OCI-LY3 (cell line): Measurements from ENCODE around the gene CPT2.

Experiments
- H2AFZ ChIP-seq: fragments of 200-600, 300-600 bp; shearing (Covaris generic); 2 replicates; pipeline ENCODE4 v1.6.0; 2014; ENCODE audit warnings: antibody characterized with exemption, low read depth, low read length
- H3K27ac ChIP-seq: fragments of 200-600, 300-600 bp; sonication (generic); 2 replicates; pipeline ENCODE4 v1.5.1; 2014; ENCODE audit warnings: mild to moderate bottlenecking, low read length, moderate library complexity, mixed read lengths
- H3K27me3 ChIP-seq: fragments of 200-600, 300-600 bp; sonication (generic); 2 replicates; pipeline ENCODE4 v1.6.1; 2014; ENCODE audit warnings: low read depth, low read length, mixed read lengths
- H3K36me3 ChIP-seq: fragments of 200-600, 300-600 bp; sonication (generic); replicated peaks from 2 replicates; pipeline ENCODE3; 2014; ENCODE audit warnings: low read depth, low read length, mixed read lengths
- H3K4me1 ChIP-seq: fragments of 300-600, 200-600 bp; sonication (generic); 2 replicates; pipeline ENCODE4 v1.6.1; 2014; ENCODE audit warnings: low read length, mixed read lengths
- H3K4me2 ChIP-seq: fragments of 200-600, 300-600 bp; sonication (generic); 2 replicates; pipeline ENCODE4 v1.6.1; 2014; ENCODE audit warnings: low read length, mixed read lengths
- H3K4me3 ChIP-seq: fragments of 300-600, 200-600 bp; sonication (generic); 2 replicates; pipeline ENCODE4 v1.5.1; 2014; ENCODE audit warnings: antibody characterized with exemption, mild to moderate bottlenecking, low read length, moderate library complexity
- H3K79me2 ChIP-seq: fragments of 300-600, 200-600 bp; shearing (Covaris generic); 2 replicates; pipeline ENCODE4 v1.6.1; 2014; ENCODE audit warnings: mild to moderate bottlenecking, low read length, mixed read lengths
- H3K9ac ChIP-seq: fragments of 300-600, 200-600 bp; shearing (Covaris generic); 2 replicates; pipeline ENCODE4 v1.6.0; 2014; ENCODE audit warnings: mild to moderate bottlenecking, low read length, moderate library complexity
- H3K9me3 ChIP-seq: fragments of 200-600, 300-600 bp; shearing (Covaris generic); 2 replicates; pipeline ENCODE4 v1.6.1; 2014; ENCODE audit warnings: low read length, mixed read lengths; ENCODE audit not compliant: insufficient read depth
- H4K20me1 ChIP-seq: fragments of 200-600, 300-600 bp; sonication (generic); 2 replicates; pipeline ENCODE4 v1.6.1; 2016; ENCODE audit warnings: low read length, mixed read lengths; ENCODE audit not compliant: insufficient read depth
- EZH2phosphoT487 ChIP-seq: fragments of 200-600 bp; shearing (Covaris generic); IDR thresholded peaks from 2 replicates; pipeline ENCODE4 v1.6.1; 2018; ENCODE audit warnings: antibody characterized with exemption, mixed run types, low read depth
- TF ChIP-seq, protein P1 (sequence below): fragments of 200-600, 300-600 bp; sonication (generic); IDR thresholded peaks from 2 replicates; pipeline ENCODE4 v1.5.1; 2014; ENCODE audit warnings: antibody characterized with exemption, low read length, low read depth

CPT2 gene

GRCh38 chr1:53207726-53208125 lies 11.1 kb downstream of the CPT2 start:
- Histone ChIP-seq H3K27ac (no peak overlapping the region), H3K4me2 (no peak overlapping the region), H3K4me1 (no peaks in the 10 kb centered on the region), H3K9ac (no peak overlapping the region), H3K9me3 (0 out of 2 replicates have a peak, but pooled peaks cover 3% of the 10 kb centered on the region), H4K20me1 (no peaks in the 10 kb centered on the region), H3K4me3 (no peak overlapping the region), H3K36me3 (peaks cover 53% of the 10 kb centered on the region), H3K79me2 (no peaks in the 10 kb centered on the region), H2AFZ (no peak overlapping the region), H3K27me3 (no peaks in the 10 kb centered on the region)
- TF ChIP-seq EZH2phosphoT487 = no peak
- TF ChIP-seq, protein P1, sequence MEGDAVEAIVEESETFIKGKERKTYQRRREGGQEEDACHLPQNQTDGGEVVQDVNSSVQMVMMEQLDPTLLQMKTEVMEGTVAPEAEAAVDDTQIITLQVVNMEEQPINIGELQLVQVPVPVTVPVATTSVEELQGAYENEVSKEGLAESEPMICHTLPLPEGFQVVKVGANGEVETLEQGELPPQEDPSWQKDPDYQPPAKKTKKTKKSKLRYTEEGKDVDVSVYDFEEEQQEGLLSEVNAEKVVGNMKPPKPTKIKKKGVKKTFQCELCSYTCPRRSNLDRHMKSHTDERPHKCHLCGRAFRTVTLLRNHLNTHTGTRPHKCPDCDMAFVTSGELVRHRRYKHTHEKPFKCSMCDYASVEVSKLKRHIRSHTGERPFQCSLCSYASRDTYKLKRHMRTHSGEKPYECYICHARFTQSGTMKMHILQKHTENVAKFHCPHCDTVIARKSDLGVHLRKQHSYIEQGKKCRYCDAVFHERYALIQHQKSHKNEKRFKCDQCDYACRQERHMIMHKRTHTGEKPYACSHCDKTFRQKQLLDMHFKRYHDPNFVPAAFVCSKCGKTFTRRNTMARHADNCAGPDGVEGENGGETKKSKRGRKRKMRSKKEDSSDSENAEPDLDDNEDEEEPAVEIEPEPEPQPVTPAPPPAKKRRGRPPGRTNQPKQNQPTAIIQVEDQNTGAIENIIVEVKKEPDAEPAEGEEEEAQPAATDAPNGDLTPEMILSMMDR = no peak

DNA sequence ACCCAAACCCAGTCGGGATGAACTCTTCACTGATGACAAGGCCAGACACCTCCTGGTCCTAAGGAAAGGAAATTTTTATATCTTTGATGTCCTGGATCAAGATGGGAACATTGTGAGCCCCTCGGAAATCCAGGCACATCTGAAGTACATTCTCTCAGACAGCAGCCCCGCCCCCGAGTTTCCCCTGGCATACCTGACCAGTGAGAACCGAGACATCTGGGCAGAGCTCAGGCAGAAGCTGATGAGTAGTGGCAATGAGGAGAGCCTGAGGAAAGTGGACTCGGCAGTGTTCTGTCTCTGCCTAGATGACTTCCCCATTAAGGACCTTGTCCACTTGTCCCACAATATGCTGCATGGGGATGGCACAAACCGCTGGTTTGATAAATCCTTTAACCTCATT lies 13.7 kb downstream of the CPT2 start:
- H3K36me3 ChIP-seq = peaks cover 35% of the 10 kb centered on the region
- H3K9me3 ChIP-seq = 0 out of 2 replicates have a peak, but pooled peaks cover 3% of the 10 kb centered on the region
- H2AFZ ChIP-seq = no peak overlapping the region
- no peak overlapping the region for H3K9ac ChIP-seq
- H3K27me3 ChIP-seq = no peaks in the 10 kb centered on the region
- H4K20me1 ChIP-seq = no peaks in the 10 kb centered on the region
- H3K4me1 ChIP-seq = no peaks in the 10 kb centered on the region
- TF ChIP-seq, protein P1 = no peak
- no peak for TF ChIP-seq EZH2phosphoT487
- no peaks in the 10 kb centered on the region for H3K79me2 ChIP-seq
- H3K4me3 ChIP-seq = no peak overlapping the region
- H3K27ac ChIP-seq = no peak overlapping the region
- no peak overlapping the region for H3K4me2 ChIP-seq

DNA sequence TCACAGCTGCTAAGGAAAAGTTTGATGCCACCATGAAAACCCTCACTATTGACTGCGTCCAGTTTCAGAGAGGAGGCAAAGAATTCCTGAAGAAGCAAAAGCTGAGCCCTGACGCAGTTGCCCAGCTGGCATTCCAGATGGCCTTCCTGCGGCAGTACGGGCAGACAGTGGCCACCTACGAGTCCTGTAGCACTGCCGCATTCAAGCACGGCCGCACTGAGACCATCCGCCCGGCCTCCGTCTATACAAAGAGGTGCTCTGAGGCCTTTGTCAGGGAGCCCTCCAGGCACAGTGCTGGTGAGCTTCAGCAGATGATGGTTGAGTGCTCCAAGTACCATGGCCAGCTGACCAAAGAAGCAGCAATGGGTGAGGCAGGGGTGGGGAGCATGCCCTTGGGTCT lies 14.3 kb downstream of the CPT2 start:
- Histone ChIP-seq H3K4me3 (no peak overlapping the region), H3K27ac (no peak overlapping the region), H4K20me1 (no peaks in the 10 kb centered on the region), H3K9me3 (0 out of 2 replicates have a peak, but pooled peaks cover 3% of the 10 kb centered on the region), H3K36me3 (peaks cover 32% of the 10 kb centered on the region), H3K9ac (no peak overlapping the region), H2AFZ (no peak overlapping the region), H3K79me2 (no peaks in the 10 kb centered on the region), H3K4me1 (no peaks in the 10 kb centered on the region), H3K4me2 (no peak overlapping the region), H3K27me3 (no peaks in the 10 kb centered on the region)
- no peak for TF ChIP-seq EZH2phosphoT487
- TF ChIP-seq, protein P1 = no peak

DNA sequence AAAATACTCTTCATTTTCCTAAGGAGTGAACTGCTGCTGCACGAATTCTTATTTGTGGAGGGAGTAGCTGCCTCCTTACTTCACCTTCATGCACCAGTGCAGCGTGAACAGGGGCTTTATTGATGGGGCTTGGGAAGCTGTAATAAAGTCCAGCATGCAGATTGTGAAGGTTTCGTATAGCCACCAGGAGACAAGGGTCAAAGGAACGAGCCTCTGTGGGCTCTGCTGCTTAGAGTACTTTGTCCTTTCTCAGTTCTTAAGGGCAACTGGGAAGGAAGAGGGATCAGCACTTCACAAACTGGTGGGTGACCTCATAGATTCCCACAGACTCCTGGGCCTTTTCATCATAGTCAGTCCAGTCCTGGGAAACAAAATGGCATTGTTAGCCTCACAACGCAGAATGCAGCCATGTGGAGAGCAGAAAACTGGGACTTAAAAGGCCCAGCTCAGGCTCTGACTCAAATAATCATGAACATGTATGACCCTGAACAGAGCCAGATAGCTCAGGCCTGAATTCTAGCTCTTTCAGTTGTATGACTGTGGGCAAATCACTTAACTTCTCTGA lies 17.8 kb downstream of the CPT2 start:
- TF ChIP-seq, protein P1 = no peak
- no peak for TF ChIP-seq EZH2phosphoT487
- Histone ChIP-seq H3K27ac (no peak overlapping the region), H4K20me1 (no peaks in the 10 kb centered on the region), H2AFZ (no peak overlapping the region), H3K36me3 (peaks cover 8% of the 10 kb centered on the region), H3K4me3 (no peak overlapping the region), H3K9me3 (no peaks in the 10 kb centered on the region), H3K4me2 (no peak overlapping the region), H3K79me2 (peaks cover 3% of the 10 kb centered on the region), H3K9ac (no peak overlapping the region), H3K4me1 (peaks cover 3% of the 10 kb centered on the region), H3K27me3 (no peaks in the 10 kb centered on the region)
